ENCODE data around the gene TFDP1. TPM values are rescaled to one million over a fixed set of nuclear protein-coding genes. Genes with fewer than 3 reads are reported as not detected.

Gene TFDP1
- total and polyA plus RNA-seq, 2 of the 4 experiments (the other 2 are of a cell fraction) = 59.3 to 97.0 TPM

DNA sequence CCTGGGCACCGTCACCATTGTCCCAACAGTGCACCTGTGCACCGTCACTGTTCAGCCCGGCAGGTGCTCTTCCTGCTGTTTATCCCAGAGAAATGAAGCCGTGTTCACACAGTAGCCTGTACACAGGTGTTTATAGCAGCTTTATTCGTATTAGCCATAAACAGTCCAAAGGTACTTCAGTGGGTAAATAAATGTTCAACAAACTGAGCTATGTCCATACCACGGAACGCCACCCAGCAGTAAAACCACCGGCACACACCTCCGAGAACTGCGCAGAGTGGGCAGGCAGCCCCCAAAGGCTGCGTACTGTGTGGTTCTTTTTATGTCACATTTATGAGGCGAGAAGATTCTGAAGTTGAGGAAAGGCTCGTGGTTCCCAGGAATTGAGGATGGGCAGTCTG lies 49.2 kb upstream of the TFDP1 start:
- Histone ChIP-seq H3K27me3 (ENCODE audit: control insufficient read depth, insufficient read depth, low read length) (no peaks in the 10 kb centered on the region), H2BK15ac (ENCODE audit: low read depth, low read length) (no peak overlapping the region), H3K4ac (ENCODE audit: low read depth, low read length) (no peak overlapping the region), H3K9me3 (ENCODE audit: control insufficient read depth, insufficient read depth, low read length) (no peaks in the 10 kb centered on the region), H3K18ac (ENCODE audit: low read depth, low read length) (no peak overlapping the region), H3K56ac (ENCODE audit: extremely low read depth, insufficient read depth, low read length) (no peak overlapping the region), H3K4me1 (ENCODE audit: control insufficient read depth, insufficient read depth, low read length) (peaks cover 8% of the 10 kb centered on the region), H3K9ac (ENCODE audit: low read depth, low read length) (no peak overlapping the region), H3K36me3 (ENCODE audit: control insufficient read depth, insufficient read depth, low read length) (peaks cover 54% of the 10 kb centered on the region), H3K79me1 (ENCODE audit: low read depth in 1 of 2, low read length in 2 of 2) (peaks cover 16 to 51% of the 10 kb centered on the region in 2 experiments), H3K4me3 (ENCODE audit: insufficient read depth, low read depth, low read length) (no peak overlapping the region), H3K14ac (replicated peaks; ENCODE audit: low read depth, low read length) (no peak overlapping the region), H2AFZ (replicated peaks; ENCODE audit: low read length, poor library complexity) (no peak overlapping the region), H3K23ac (ENCODE audit: low read depth, low read length) (no peak overlapping the region), H2BK20ac (ENCODE audit: low read depth, low read length) (no peak overlapping the region), H3K27ac (ENCODE audit: insufficient read depth, low read length) (no peak overlapping the region), H3K4me2 (ENCODE audit: low read depth, low read length) (no peak overlapping the region), H4K8ac (ENCODE audit: low read depth in 2 of 2, low read length in 2 of 2) (no peak overlapping the region), H3K9me1 (ENCODE audit: insufficient read depth, low read length) (peaks cover 20% of the 10 kb centered on the region), H4K20me1 (ENCODE audit: insufficient read depth, low read length) (peaks cover 22% of the 10 kb centered on the region), H2AK5ac (ENCODE audit: low read depth, low read length) (no peak overlapping the region), H4K91ac (ENCODE audit: insufficient read depth, low read depth, low read length) (no peak overlapping the region), H2BK120ac (ENCODE audit: low read depth, low read length) (no peak overlapping the region), H2AK9ac (replicated peaks; ENCODE audit: low read depth, low read length, poor library complexity) (peak overlapping the region; percentile 43), H2BK5ac (ENCODE audit: low read depth, low read length, poor library complexity, severe bottlenecking) (no peak overlapping the region), H4K5ac (ENCODE audit: low read depth, low read length) (no peak overlapping the region)
- ChIA-PET CTCF (interaction anchor here (1.1 to 1.6 kb wide), 2 partner anchors 9 to 27 kb away, joined by 3 read pairs; no protein-coding TSS in a partner anchor), POLR2A (ENCODE audit: unreplicated experiment) (no interaction called here)
- TF ChIP-seq, protein P1, sequence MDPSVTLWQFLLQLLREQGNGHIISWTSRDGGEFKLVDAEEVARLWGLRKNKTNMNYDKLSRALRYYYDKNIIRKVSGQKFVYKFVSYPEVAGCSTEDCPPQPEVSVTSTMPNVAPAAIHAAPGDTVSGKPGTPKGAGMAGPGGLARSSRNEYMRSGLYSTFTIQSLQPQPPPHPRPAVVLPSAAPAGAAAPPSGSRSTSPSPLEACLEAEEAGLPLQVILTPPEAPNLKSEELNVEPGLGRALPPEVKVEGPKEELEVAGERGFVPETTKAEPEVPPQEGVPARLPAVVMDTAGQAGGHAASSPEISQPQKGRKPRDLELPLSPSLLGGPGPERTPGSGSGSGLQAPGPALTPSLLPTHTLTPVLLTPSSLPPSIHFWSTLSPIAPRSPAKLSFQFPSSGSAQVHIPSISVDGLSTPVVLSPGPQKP (IDR thresholded peaks at IDR 0.05; ENCODE audit: borderline replicate concordance, low read depth, low read length) = no peak
- TF ChIP-seq FOS (IDR thresholded peaks at IDR 0.05; ENCODE audit: low read depth, low read length) = no peak
- no peak for TF ChIP-seq SMC3 (IDR thresholded peaks at IDR 0.05; ENCODE audit: low read depth, low read length)
- TF ChIP-seq CHD1 (IDR thresholded peaks at IDR 0.05; ENCODE audit: low read depth, low read length) = no peak
- no peak for TF ChIP-seq BHLHE40 (IDR thresholded peaks at IDR 0.05; ENCODE audit: low read depth, low read length)
- TF ChIP-seq POLR2A (IDR thresholded peaks at IDR 0.05; ENCODE audit: low read depth, low read length) = no peak
- no peak for TF ChIP-seq NFE2L2 (IDR thresholded peaks at IDR 0.05; ENCODE audit: low read depth, low read length)
- dilution Hi-C loops (cut with HindIII; ENCODE audit: low sequenced_read_pairs, unreplicated experiment) (no loop called here), in situ Hi-C loops (cut with MboI; ENCODE audit: low sequenced_read_pairs) (no loop called here), intact Hi-C loops (cut with micrococcal nuclease) (no loop called here)
- ATAC-seq (ENCODE audit: low read depth) (no peak), DNase-seq (no peak)
- WGBS, 2 experiments (ENCODE audit: extremely low coverage in 2 of 2, insufficient read length in 1 of 2) = 94% methylated on average over 11 of the region's 13 CpGs; no CpG with 5 or more reads in 1 of the 2 experiments
- BruUV-seq (replicated peaks) = no TSS peak
